ENCODE results near the gene FRMD3. TPM values are rescaled to one million over a fixed set of nuclear protein-coding genes. Genes with fewer than 3 reads are reported as not detected.

The FRMD3 gene
- total RNA-seq, 1 experiment from 2014 or later: 1.4 TPM

DNA sequence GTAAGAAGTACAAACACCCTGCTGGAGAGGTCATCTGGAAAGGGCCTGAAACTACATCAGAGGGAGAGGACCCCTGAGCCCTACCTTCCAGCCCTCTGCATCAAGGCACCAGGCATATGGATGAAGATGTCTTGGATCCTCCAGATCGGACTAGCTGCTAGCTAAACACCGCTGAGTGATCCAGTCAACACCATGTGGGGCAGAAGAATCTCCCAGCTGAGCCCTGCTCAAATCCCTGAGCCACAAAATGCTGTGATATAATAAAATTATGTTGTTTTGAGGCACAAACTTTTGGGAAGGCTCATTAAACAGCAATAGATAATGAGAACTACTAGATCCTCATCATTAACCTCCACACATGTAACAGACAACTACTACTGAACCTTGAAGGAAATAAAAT lies 155.2 kb downstream of the FRMD3 start:
- H3K27me3 Mint-ChIP-seq (ENCODE audit: low read depth): no peaks in the 10 kb centered on the region
- no peaks in the 10 kb centered on the region; the same call in 1 of the 2 replicates for H3K36me3 Mint-ChIP-seq
- ATAC-seq: no peak
- TF ChIP-seq, protein P1, sequence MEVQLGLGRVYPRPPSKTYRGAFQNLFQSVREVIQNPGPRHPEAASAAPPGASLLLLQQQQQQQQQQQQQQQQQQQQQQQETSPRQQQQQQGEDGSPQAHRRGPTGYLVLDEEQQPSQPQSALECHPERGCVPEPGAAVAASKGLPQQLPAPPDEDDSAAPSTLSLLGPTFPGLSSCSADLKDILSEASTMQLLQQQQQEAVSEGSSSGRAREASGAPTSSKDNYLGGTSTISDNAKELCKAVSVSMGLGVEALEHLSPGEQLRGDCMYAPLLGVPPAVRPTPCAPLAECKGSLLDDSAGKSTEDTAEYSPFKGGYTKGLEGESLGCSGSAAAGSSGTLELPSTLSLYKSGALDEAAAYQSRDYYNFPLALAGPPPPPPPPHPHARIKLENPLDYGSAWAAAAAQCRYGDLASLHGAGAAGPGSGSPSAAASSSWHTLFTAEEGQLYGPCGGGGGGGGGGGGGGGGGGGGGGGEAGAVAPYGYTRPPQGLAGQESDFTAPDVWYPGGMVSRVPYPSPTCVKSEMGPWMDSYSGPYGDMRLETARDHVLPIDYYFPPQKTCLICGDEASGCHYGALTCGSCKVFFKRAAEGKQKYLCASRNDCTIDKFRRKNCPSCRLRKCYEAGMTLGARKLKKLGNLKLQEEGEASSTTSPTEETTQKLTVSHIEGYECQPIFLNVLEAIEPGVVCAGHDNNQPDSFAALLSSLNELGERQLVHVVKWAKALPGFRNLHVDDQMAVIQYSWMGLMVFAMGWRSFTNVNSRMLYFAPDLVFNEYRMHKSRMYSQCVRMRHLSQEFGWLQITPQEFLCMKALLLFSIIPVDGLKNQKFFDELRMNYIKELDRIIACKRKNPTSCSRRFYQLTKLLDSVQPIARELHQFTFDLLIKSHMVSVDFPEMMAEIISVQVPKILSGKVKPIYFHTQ (CRISPR knock-in tag; IDR thresholded peaks at IDR 0.05): no peak
- TF ChIP-seq, protein P2, sequence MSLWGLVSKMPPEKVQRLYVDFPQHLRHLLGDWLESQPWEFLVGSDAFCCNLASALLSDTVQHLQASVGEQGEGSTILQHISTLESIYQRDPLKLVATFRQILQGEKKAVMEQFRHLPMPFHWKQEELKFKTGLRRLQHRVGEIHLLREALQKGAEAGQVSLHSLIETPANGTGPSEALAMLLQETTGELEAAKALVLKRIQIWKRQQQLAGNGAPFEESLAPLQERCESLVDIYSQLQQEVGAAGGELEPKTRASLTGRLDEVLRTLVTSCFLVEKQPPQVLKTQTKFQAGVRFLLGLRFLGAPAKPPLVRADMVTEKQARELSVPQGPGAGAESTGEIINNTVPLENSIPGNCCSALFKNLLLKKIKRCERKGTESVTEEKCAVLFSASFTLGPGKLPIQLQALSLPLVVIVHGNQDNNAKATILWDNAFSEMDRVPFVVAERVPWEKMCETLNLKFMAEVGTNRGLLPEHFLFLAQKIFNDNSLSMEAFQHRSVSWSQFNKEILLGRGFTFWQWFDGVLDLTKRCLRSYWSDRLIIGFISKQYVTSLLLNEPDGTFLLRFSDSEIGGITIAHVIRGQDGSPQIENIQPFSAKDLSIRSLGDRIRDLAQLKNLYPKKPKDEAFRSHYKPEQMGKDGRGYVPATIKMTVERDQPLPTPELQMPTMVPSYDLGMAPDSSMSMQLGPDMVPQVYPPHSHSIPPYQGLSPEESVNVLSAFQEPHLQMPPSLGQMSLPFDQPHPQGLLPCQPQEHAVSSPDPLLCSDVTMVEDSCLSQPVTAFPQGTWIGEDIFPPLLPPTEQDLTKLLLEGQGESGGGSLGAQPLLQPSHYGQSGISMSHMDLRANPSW (CRISPR knock-in tag; conservative IDR thresholded peaks at IDR 0.05; ENCODE audit: low read depth): no peak
- no peak for TF ChIP-seq MYBL2 (CRISPR knock-in tag; IDR thresholded peaks at IDR 0.05)
- TF ChIP-seq JAZF1 (CRISPR knock-in tag; IDR thresholded peaks at IDR 0.05): no peak
- TF ChIP-seq TCF7 (CRISPR knock-in tag; IDR thresholded peaks at IDR 0.05; ENCODE audit: low read depth): no peak
- TF ChIP-seq ZNF263 (CRISPR knock-in tag; IDR thresholded peaks at IDR 0.05; ENCODE audit: low read depth): no peak
- TF ChIP-seq TEAD4 (CRISPR knock-in tag; IDR thresholded peaks at IDR 0.05): no peak
- TF ChIP-seq, protein P3, sequence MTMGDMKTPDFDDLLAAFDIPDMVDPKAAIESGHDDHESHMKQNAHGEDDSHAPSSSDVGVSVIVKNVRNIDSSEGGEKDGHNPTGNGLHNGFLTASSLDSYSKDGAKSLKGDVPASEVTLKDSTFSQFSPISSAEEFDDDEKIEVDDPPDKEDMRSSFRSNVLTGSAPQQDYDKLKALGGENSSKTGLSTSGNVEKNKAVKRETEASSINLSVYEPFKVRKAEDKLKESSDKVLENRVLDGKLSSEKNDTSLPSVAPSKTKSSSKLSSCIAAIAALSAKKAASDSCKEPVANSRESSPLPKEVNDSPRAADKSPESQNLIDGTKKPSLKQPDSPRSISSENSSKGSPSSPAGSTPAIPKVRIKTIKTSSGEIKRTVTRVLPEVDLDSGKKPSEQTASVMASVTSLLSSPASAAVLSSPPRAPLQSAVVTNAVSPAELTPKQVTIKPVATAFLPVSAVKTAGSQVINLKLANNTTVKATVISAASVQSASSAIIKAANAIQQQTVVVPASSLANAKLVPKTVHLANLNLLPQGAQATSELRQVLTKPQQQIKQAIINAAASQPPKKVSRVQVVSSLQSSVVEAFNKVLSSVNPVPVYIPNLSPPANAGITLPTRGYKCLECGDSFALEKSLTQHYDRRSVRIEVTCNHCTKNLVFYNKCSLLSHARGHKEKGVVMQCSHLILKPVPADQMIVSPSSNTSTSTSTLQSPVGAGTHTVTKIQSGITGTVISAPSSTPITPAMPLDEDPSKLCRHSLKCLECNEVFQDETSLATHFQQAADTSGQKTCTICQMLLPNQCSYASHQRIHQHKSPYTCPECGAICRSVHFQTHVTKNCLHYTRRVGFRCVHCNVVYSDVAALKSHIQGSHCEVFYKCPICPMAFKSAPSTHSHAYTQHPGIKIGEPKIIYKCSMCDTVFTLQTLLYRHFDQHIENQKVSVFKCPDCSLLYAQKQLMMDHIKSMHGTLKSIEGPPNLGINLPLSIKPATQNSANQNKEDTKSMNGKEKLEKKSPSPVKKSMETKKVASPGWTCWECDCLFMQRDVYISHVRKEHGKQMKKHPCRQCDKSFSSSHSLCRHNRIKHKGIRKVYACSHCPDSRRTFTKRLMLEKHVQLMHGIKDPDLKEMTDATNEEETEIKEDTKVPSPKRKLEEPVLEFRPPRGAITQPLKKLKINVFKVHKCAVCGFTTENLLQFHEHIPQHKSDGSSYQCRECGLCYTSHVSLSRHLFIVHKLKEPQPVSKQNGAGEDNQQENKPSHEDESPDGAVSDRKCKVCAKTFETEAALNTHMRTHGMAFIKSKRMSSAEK (CRISPR knock-in tag; IDR thresholded peaks at IDR 0.05; ENCODE audit: borderline replicate concordance): no peak
- TF ChIP-seq NFATC4 (CRISPR knock-in tag; IDR thresholded peaks at IDR 0.05): no peak
- TF ChIP-seq, protein P4, sequence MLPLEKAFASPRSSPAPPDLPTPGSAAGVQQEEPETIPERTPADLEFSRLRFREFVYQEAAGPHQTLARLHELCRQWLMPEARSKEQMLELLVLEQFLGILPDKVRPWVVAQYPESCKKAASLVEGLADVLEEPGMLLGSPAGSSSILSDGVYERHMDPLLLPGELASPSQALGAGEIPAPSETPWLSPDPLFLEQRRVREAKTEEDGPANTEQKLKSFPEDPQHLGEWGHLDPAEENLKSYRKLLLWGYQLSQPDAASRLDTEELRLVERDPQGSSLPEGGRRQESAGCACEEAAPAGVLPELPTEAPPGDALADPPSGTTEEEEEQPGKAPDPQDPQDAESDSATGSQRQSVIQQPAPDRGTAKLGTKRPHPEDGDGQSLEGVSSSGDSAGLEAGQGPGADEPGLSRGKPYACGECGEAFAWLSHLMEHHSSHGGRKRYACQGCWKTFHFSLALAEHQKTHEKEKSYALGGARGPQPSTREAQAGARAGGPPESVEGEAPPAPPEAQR (CRISPR knock-in tag; IDR thresholded peaks at IDR 0.05): no peak
- TF ChIP-seq NR1H2 (CRISPR knock-in tag; IDR thresholded peaks at IDR 0.05): no peak
- TF ChIP-seq ESRRA (CRISPR knock-in tag; IDR thresholded peaks at IDR 0.05; ENCODE audit: borderline replicate concordance): no peak
- TF ChIP-seq HMGA2 (CRISPR knock-in tag; IDR thresholded peaks at IDR 0.05): no peak
- no peak for TF ChIP-seq SMAD4 (CRISPR knock-in tag; IDR thresholded peaks at IDR 0.05)
- TF ChIP-seq, protein P5, sequence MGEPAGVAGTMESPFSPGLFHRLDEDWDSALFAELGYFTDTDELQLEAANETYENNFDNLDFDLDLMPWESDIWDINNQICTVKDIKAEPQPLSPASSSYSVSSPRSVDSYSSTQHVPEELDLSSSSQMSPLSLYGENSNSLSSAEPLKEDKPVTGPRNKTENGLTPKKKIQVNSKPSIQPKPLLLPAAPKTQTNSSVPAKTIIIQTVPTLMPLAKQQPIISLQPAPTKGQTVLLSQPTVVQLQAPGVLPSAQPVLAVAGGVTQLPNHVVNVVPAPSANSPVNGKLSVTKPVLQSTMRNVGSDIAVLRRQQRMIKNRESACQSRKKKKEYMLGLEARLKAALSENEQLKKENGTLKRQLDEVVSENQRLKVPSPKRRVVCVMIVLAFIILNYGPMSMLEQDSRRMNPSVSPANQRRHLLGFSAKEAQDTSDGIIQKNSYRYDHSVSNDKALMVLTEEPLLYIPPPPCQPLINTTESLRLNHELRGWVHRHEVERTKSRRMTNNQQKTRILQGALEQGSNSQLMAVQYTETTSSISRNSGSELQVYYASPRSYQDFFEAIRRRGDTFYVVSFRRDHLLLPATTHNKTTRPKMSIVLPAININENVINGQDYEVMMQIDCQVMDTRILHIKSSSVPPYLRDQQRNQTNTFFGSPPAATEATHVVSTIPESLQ (CRISPR knock-in tag; IDR thresholded peaks at IDR 0.05): no peak
- TF ChIP-seq FOXK1 (CRISPR knock-in tag; IDR thresholded peaks at IDR 0.05): no peak
- TF ChIP-seq, protein P6, sequence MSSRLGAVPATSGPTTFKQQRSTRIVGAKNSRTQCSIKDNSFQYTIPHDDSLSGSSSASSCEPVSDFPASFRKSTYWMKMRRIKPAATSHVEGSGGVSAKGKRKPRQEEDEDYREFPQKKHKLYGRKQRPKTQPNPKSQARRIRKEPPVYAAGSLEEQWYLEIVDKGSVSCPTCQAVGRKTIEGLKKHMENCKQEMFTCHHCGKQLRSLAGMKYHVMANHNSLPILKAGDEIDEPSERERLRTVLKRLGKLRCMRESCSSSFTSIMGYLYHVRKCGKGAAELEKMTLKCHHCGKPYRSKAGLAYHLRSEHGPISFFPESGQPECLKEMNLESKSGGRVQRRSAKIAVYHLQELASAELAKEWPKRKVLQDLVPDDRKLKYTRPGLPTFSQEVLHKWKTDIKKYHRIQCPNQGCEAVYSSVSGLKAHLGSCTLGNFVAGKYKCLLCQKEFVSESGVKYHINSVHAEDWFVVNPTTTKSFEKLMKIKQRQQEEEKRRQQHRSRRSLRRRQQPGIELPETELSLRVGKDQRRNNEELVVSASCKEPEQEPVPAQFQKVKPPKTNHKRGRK (CRISPR knock-in tag; IDR thresholded peaks at IDR 0.05; ENCODE audit: borderline replicate concordance): no peak
- TF ChIP-seq, protein P7, sequence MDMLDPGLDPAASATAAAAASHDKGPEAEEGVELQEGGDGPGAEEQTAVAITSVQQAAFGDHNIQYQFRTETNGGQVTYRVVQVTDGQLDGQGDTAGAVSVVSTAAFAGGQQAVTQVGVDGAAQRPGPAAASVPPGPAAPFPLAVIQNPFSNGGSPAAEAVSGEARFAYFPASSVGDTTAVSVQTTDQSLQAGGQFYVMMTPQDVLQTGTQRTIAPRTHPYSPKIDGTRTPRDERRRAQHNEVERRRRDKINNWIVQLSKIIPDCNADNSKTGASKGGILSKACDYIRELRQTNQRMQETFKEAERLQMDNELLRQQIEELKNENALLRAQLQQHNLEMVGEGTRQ (CRISPR knock-in tag; IDR thresholded peaks at IDR 0.05): no peak
- TF ChIP-seq, protein P8, sequence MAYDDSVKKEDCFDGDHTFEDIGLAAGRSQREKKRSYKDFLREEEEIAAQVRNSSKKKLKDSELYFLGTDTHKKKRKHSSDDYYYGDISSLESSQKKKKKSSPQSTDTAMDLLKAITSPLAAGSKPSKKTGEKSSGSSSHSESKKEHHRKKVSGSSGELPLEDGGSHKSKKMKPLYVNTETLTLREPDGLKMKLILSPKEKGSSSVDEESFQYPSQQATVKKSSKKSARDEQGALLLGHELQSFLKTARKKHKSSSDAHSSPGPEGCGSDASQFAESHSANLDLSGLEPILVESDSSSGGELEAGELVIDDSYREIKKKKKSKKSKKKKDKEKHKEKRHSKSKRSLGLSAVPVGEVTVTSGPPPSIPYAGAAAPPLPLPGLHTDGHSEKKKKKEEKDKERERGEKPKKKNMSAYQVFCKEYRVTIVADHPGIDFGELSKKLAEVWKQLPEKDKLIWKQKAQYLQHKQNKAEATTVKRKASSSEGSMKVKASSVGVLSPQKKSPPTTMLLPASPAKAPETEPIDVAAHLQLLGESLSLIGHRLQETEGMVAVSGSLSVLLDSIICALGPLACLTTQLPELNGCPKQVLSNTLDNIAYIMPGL (CRISPR knock-in tag; IDR thresholded peaks at IDR 0.05): no peak
- TF ChIP-seq ZNF396 (CRISPR knock-in tag; IDR thresholded peaks at IDR 0.05; ENCODE audit: borderline replicate concordance): no peak
- no peak overlapping the region for H3K27ac Mint-ChIP-seq
- H3K4me1 Mint-ChIP-seq: no peaks in the 10 kb centered on the region
- H3K9me3 Mint-ChIP-seq: peaks cover 18% of the 10 kb centered on the region
- CTCF ChIA-PET: interaction anchor here (1.1 kb wide), 1 partner anchor 161 kb away, joined by 3 read pairs; no protein-coding TSS in a partner anchor
- no peak for DNase-seq (ENCODE audit: low spot score)
- H3K4me3 Mint-ChIP-seq: no peak overlapping the region
- POLR2A ChIA-PET: no interaction called here

All from WTC11 (cell line).